Muscle of back (tissue), 11 donors: ENCODE measurements around the gene HMMR. TPM values are rescaled to one million over a fixed set of nuclear protein-coding genes. Genes with fewer than 3 reads are reported as not detected.
A peak's percentile ranks its signal among the peaks of the same experiment; 100 is the strongest.

Experiments used
- DNase-seq, 3 donors: peaks; one replicate each; pipeline versions ENCODE4 v3.0.0 to v3.0.0-alpha.2; 2013
- polyA plus RNA-seq, 10 donors: library from polyadenylated mRNA; unstranded; fragments of 120-200 nt; gene quantifications; one replicate each; pipeline ENCODE4 v1.2.1, GENCODE V29; 2013; ENCODE audit not compliant: insufficient read length in 10 of 10

The HMMR gene
- polyA plus RNA-seq, 10 donors: 6.7 to 15.1 (median 10.8) TPM

DNA sequence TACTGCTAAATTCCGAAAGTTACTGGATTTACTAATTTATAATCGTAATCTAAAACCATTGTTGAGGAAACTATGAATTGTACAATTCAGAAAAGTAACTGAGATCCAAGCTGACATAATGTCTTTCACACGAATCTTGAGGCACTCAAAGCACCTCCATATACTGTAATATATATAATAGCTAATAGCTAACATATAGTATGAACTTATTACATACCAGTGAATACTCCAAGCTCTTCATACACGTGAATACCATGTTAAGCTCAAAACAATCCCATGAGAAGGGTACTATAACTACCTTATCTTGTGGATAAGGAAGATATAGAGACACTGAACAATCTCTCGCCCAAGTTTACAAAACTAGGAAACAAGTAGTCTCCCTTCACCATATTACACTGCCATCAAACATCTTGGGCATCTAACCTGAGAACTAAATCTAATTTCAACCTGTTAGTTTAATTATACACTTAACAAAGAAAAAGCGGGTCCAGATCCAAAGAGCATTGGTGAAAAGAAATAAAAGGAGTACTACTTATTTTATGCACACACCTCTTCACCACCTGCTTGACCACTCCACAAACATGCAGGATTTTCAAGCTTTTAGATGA lies 1.6 kb upstream of the HMMR start:
- no peak for DNase-seq

DNA sequence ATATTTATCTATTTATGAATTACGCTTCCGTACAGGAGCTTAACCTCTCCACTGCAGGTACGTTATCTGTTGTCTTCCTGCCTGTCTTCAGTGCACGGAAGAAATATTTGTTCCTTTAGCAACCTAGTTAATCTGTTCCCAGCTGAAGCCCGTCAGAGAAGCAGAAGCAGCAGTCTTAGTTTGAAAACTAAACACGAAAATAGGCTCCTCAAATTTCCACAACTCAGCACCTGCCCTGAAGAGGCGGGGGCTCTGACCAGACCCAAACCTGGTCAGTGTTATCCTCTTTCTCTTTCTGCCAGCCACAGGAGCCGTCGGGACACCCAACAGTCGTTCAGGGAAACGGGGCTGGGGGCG lies 992 bp upstream of the HMMR start:
- DNase-seq: no peak

DNA sequence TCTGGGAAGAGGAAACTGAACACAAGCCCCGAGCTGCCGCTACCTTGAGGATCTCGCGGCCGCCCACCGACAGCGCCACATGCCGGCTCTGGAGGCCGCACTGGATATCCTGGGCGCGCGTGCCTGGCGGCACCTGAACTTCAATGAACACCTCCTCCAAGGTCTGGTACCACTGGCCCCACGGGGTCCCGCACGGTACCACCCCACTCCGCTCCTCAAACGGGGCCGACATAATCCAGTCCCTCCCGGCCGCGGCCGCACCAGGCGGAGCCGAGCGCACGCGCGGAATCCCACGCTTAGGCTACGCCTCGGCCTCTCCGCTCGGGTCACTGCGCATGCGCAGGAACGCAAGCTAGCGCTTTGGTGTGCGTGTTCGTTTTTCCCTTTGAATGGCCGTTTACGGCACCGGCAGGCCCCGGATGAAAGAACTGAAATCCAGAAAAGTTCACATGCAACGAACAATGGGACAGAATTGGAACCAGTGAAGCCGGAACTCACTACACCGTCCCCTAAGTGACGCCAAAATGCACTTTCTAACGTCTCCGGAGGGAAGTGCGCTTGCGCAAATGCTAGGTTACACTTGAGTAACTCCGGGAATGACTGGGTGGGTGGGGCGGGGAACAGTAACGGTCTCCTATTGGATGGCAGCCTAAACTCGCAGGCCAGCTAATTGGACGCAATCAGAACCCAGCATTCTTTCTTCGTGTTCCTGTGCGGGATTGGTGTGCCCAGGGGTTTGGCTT lies 442 bp upstream of the HMMR start, which contains the start of gene NUDCD2:
Gene NUDCD2, minus strand, starts transcription at position 284 of the 743 bp plus-strand sequence. Its CDS starts 52 bp downstream, at position 232.
- peak; percentile 98 to 99 (median 99) for DNase-seq

DNA sequence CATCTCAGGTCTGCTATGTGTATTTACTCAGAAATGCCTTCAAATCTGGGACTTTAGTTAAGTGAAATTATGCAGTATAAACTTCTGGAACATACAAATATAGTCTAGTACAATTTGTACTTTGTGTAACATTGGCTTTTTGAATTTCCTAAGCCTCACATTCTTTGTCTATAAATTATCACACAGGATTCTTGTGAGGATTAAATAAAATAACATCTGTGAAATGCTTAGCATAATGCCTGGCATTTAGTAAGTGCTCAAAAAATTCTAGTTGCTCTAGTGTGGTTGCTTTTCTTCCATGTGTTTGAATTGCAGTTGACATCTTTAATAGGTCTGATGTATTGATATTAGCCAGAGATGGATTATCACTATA lies 2.6 kb downstream of the HMMR start:
- no peak for DNase-seq

DNA sequence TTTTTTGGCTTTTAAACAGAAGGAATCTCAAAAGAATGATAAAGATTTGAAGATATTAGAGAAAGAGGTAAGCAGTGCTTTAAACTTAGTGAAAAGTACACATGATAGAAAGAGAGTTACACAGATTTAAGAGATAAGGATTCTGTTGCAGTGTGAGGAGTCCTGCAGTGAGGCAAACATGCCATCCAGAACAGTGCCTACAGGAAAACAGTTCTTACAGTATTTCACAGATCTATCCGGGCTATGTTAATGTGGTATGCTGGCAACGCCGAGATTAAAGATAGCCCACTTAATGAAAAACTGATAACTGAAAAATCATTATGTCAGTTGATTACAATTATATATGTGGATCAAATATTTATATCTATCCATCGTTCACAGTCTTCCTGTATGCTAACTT lies 7.2 kb downstream of the HMMR start:
- DNase-seq: no peak

DNA sequence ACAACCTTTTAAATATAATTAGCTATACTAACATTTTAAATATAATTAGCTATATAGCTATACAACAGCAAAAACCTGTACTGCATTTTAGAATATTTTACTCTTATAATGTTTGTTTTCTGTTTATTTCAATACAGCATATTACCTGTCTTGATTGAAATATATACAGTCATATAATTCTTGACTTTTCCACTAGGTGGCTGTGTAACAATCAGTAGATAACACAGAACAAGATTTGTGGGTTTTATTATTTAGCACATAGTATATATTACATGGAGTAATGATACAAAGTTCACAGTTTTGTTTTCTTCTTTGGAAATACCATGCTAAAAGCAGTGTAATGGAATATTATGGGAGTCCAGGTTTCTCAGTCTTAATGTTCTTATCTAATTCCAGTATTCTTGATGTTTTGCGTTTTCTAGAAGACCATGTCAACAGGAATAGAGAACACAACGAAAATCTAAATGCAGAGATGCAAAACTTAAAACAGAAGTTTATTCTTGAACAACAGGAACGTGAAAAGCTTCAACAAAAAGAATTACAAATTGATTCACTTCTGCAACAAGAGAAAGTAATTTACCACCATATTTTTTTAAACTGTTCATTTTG lies 13.3 kb downstream of the HMMR start:
- no peak for DNase-seq

DNA sequence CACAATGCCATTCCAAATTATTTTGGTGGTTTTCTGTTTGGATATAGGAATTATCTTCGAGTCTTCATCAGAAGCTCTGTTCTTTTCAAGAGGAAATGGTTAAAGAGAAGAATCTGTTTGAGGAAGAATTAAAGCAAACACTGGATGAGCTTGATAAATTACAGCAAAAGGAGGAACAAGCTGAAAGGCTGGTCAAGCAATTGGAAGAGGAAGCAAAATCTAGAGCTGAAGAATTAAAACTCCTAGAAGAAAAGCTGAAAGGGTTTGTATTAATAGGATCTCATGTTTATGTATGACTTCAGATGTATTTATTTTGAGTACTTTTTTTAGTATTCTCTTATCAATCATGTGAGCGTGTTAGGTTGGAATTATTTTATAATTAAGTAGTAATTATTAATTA lies 15.0 kb downstream of the HMMR start:
- no peak for DNase-seq

DNA sequence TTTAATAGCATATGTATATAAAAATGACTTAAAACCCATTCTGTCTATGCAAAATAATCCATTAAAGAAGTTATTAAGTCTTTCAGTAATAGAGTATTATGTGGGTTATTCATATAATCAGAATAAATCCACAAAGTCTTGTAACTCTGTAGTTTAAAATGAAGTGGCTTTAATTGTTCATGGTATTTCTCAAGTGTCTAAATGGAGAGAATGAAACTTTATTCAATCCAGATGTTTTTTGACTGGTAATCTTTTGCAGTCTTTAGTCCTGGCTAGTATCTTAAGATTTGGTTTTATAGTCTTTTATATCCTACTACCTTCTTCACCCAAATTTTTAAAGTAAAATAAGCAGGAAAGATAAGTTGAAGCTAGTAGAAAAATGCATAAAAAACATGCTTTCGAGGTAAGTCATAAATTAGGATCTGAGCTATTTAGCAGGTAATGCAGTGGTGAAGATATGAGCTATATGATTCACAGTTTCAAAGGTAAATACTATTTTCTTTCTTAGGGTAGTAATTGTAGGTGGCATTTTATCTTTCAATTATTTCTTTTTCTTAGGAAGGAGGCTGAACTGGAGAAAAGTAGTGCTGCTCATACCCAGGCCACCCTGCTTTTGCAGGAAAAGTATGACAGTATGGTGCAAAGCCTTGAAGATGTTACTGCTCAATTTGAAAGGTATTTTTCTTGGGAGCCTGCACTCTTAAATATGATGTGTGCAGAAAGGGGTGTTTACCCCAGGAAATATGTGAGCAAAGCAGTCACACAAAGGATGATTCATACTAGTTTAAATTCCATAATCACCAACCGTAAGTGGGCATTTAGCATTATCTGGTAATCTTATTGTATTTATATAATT lies 17.9 kb downstream of the HMMR start:
- no peak for DNase-seq

DNA sequence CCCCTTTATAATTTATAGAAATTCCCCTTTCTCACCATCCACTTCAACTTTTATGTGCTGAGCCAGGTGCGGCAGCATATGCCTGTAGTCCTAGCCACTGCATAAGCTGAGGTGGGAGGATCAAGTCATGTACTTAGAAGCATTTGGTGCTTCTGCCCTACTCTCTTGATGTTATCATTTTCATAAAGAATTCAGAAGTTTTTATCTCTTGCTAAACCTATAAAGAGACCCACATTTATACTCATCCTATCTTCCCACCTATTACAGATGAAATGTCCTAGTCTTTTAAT lies 18.5 kb downstream of the HMMR start:
- DNase-seq: no peak

DNA sequence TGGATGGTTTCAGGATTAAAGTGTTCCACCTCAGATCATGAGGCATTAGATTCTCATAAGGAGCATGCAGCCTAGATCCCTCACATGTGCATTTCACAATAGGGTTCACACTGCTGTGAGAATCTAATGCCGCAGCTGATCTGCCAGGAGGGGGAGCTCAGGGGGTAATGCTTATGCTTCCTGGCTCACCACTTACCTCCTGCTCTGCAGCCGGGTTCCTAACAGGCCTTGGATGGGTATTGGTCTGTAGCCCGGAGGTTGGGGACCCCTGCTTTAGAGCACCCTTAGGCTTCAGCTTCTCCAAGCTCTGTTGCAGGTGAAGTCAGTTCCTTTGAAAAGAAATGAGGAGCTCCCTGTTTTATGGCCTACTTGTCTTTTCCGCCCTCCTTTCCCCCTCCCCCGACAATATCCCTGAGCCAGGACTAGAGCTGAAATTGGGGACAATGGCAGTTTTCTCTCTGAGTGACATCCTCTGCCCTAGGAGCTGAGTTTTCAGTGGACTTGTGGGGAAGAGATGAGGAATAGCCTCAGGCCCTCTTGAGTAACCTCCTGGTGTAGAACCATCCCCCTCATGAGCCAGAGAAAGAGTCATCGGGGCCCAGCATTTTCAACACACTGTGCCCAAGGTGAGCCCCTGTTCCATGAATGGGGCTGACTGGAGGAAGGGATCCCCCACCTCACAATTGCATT lies 28.8 kb downstream of the HMMR start:
- DNase-seq: no peak

DNA sequence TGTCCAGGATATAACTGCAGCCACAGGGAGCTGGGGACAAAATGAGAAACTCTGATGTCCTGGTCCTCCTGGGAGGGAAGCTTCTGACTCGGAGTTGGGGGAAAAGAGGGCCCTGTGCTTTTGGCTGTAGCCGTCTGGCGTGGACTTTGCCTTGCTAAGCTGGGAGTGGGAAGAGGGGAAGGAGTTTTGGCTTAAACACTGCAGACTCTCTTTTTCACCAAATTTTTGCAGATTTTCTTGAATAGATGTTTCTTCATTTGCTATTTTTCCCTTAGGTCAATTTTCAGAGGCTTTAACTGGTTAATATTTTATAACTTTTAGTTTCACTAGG lies 29.3 kb downstream of the HMMR start:
- no peak for DNase-seq

DNA sequence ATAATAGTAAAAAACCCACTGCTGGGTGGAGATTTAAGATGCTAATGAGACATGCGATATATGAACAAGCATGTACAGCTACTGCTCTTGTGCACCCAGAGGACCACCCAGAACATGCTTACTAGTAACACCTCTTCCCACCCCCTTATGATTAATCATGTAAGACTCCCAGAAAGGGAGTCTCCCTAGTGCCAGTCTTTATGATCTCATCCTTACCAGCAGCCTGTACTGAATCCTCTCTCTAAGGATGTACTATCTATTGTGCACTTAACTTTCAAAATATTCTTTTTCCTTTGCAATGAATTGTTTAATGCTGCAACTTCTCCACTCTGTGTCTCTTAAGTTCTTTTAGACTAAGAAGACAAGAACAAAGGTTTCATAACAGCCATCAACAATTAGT lies 35.9 kb downstream of the HMMR start:
- DNase-seq: no peak

DNA sequence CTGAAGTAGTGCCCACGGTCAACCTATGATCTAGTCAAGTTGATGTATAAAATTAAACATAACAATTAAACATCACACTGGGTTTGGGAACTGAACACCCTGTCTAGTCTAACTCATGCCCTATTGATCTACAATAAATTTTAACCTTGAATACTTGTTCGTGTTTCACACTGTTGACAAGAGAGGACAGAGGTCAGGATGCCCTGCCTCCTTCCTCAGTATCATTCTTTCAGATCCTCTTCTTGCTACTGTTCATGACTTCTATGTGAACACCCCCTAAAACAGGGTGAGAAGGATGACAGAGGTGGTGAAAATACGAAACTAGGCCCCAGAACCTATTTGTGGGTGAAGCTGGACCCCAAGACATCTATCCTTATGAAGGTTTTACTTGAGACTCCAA lies 36.9 kb downstream of the HMMR start:
- DNase-seq: no peak

DNA sequence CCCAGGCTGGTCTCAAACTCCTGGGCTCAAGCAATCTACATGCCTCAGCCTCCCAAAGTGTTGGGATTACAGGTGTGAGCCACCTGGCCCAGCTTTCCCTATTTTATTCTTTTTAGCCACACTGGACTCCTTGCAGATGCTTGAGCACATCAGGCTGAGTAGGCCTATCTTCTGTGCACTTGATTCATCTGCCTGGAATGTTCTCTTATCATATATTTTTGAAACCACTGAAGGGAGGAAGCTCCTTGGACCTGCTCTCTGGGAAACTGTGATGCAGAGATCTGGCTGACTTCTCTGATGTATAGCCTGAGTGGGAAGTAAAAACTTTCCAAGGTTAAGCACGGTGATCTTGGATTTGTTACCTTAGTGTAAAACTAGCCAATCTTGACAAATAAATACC lies 38.5 kb downstream of the HMMR start:
- no peak for DNase-seq

DNA sequence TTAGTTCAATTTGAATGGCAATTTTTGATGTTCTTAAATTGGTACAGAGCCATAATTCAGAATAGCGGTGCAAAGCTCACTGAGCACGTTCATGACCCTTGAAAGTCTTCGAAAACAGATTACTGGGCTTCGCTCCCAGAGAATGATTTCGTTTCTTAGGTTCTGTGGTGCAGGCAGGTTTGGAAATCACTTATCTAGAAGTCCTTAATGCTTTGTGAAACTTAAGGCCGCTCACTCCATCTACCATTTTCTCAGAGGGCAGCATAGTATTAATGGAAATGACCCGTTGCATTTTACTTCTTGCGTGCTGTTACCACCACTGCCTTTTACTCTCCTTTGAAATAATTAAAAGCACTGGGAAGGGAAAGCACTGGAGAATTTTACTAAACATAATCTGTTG lies 42.1 kb downstream of the HMMR start:
- DNase-seq: peak in 1 of 3 donors; percentile 32

DNA sequence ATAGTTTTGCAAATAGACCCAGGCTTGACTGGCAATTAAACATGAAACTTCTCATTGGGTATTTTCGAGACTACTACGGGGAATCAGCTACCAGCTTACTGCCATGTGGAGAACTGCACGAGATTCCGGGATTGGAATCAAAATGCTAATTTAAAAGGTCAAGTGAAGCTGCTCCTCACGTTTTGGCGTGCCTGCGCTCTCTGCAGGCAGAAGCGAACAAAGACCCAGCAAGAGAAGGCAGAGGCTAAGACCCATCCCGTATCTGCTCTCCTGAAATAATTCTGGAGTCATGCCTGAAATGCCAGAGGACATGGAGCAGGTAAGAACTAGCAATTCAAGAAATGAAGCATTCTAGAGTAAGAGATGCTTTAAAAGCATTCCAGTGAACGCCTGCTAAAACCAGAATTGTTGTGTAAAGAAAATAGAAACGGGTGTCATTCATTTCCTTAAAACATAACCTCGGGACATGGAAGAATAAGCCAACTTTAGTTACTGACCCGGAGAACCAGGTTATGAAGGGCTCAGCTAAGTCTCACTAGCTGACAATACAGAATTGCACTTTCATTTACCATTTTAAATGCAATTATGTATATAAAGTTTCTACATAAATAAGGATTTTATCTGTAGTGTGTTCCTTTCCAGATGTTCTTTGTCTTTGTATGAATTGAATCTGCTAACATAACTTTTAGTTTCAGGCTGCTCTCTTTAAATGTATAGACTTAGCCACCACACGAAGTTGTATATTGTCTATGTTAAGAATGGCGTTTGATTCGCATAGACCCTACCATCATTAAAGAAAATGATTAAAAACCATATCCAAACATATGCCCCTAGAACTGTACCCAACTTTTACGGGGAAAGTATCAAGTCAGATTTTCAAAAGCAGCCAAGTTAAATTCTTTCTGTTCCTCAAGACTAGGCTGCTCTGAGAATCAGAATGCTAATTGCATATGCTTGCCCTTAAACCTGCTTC lies 43.0 kb downstream of the HMMR start:
- DNase-seq: peak; percentile 79 to 93 (median 84)

DNA sequence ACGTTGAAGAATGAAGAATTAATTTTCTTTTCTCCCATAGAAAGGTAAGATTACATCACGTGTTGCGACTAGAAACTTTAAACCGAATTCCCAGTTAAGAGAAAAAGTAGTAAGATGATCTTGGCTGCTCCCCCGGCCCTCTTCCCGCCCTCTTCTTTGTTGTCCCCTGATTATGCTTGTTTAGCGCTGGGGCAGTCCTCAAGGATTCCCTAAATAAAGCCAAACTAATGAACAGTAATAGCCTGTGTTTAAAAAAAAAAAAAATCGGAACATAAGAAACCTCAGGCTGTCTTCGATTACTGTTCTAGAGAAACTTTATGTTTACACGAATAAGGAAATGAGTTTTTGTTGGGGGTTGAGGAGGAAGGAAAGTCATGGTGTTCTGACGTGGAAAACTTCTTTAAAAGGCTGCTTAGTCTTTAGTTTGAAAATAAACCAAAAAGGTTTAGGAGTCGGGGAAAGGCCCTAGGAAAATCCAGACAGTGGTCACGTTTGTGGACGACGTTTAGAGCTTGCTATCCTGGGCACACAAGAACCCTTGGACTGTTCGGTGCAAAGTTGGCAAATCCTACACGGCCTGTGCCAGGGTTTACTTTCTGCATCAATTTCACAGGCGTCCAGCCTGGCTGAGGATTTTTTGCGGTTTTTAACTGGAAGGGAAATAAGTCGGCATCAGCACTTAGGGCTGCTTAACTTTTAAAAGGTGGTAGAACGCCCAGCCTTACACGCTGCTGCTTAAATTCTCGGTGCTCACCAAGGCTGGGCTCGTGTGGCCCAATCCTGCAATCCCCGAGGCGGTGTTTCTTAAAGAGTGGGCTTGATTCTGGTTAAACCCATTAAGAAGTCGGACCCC lies 43.9 kb downstream of the HMMR start:
- DNase-seq: peak; percentile 62 to 88 (median 73)

DNA sequence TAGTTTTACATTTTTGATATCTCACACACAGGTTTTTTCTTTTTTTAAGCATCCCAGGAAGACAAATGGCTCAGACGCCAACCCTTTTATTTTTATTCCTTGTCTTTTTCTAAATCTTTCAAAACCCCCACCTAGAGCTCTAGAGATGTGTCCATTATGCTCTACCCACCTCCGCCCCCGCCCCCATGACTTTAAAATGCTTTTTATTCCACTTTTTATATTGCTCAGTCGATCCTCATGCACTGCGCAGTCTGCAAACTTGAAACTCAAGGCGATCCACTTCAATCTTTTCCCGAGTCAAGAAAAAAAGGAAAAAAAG lies 44.6 kb downstream of the HMMR start:
- no peak for DNase-seq

DNA sequence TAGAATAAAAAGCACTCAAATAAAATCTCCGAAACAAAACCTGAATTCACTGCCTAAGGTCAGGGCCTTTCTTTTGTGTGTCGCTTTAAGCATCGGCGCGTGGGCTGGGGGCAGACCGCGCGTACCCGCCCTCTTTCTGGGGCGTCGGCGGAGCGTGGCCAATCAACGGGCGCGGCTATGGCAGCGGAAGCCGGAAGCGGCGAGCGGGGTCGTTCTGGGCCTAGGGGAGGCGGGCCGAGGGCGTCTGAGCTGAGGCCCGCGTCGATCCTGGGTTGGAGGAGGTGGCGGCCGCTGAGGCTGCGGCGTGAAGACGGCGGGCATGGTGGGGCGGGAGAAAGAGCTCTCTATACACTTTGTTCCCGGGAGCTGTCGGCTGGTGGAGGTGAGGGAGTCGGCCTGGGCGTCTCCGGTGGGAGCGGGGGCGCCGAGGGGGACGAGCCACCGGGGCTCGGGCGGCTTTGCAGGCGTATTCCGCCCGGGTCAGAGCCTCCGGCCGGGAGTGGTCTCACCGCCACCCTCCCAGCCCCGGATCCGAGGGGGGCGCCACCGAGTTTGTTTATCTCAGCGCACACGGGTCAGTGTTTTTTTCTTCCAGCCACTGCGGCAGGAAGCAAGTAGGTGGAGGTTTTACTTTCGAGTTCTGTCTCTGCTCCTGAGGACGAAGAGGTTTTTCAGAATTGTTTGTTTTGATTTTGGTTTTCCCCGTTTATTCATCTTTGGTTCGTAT lies 45.1 kb downstream of the HMMR start, which contains the start of gene MAT2B:
Gene MAT2B, plus strand, starts transcription at position 252 of the 727 bp plus-strand sequence. Its CDS starts 68 bp downstream, at position 320.
- DNase-seq: peak; percentile 96 to 99 (median 96)
